Chondrocyte (in vitro differentiated cells): ENCODE results near the gene ITPKB. TPM values are rescaled to one million over a fixed set of nuclear protein-coding genes. Genes with fewer than 3 reads are reported as not detected.
"Not testable (repeated sequence)": the region's sequence is repeated elsewhere in the genome, so short reads cannot be mapped to it uniquely, and the experiment has no call there.

ENCODE experiments used
- DNase-seq: peaks from one replicate; pipeline ENCODE4 v3.0.0; 2021; ENCODE audit warnings: mixed read lengths, low spot score
- H3K27ac Mint-ChIP-seq: one replicate; pipeline ENCODE4 v1.8.0; 2021; ENCODE audit warnings: mild to moderate bottlenecking, moderate library complexity, mixed read lengths; ENCODE audit not compliant: unreplicated experiment
- H3K27me3 Mint-ChIP-seq: 2 replicates; pipeline ENCODE4 v1.8.0; 2021; ENCODE audit warnings: low read depth, mixed read lengths
- H3K36me3 Mint-ChIP-seq: 2 replicates; pipeline ENCODE4 v1.8.0; 2021; ENCODE audit warnings: low read depth, mixed read lengths
- H3K4me1 Mint-ChIP-seq: 2 replicates; pipeline ENCODE4 v1.8.0; 2021; ENCODE audit warnings: low read depth, mild to moderate bottlenecking, mixed read lengths
- H3K4me3 Mint-ChIP-seq: one replicate; pipeline ENCODE4 v1.8.0; 2021; ENCODE audit warnings: mild to moderate bottlenecking, moderate library complexity, mixed read lengths; ENCODE audit not compliant: unreplicated experiment
- H3K9me3 Mint-ChIP-seq: 2 replicates; pipeline ENCODE4 v1.8.0; 2021; ENCODE audit warnings: low read depth, mixed read lengths
- CTCF ChIP-seq: fragments of 200-600 bp; sonication (generic); IDR thresholded peaks from 2 replicates; pipeline ENCODE4 v1.5.0; 2021; ENCODE audit warnings: antibody characterized with exemption, mild to moderate bottlenecking, moderate library complexity
- total RNA-seq: library from RNA; stranded (reverse); gene quantifications from 3 replicates; pipeline ENCODE4 v1.2.1, GENCODE V29; 2021

ITPKB gene
- total RNA-seq, 1 donor from 2014 or later: 13.4 TPM

- no peak for DNase-seq
- Mint-ChIP-seq H3K27ac (no peak overlapping the region), H3K36me3 (no peaks in the 10 kb centered on the region), H3K9me3 (peaks cover 2% of the 10 kb centered on the region), H3K4me3 (no peak overlapping the region), H3K27me3 (peaks cover under 1% of the 10 kb centered on the region), H3K4me1 (peaks cover 16% of the 10 kb centered on the region)
- no peak for TF ChIP-seq CTCF
Measured at GRCh38 chr1:226776975-226777374, 37.9 kb upstream of the ITPKB start.

- no peak for TF ChIP-seq CTCF
- Mint-ChIP-seq H3K4me3 (no peak overlapping the region), H3K27me3 (no peaks in the 10 kb centered on the region), H3K4me1 (peaks cover 16% of the 10 kb centered on the region), H3K36me3 (no peaks in the 10 kb centered on the region), H3K27ac (no peak overlapping the region), H3K9me3 (peaks cover 2% of the 10 kb centered on the region)
- no peak for DNase-seq
Measured at GRCh38 chr1:226776066-226776465, 37.0 kb upstream of the ITPKB start.

GRCh38 chr1:226772446-226773139 is 33.5 kb upstream of the ITPKB start:
- no peaks in the 10 kb centered on the region for H3K27me3 Mint-ChIP-seq
- no peaks in the 10 kb centered on the region for H3K36me3 Mint-ChIP-seq
- no peaks in the 10 kb centered on the region for H3K4me1 Mint-ChIP-seq
- DNase-seq: no peak
- no peak overlapping the region for H3K27ac Mint-ChIP-seq
- no peak for TF ChIP-seq CTCF
- H3K4me3 Mint-ChIP-seq: no peak overlapping the region
- H3K9me3 Mint-ChIP-seq: no peaks in the 10 kb centered on the region

GRCh38 chr1:226767170-226767569 is 28.1 kb upstream of the ITPKB start:
- not testable (repeated sequence) for H3K4me3 Mint-ChIP-seq, DNase-seq, H3K36me3 Mint-ChIP-seq, H3K9me3 Mint-ChIP-seq, H3K27me3 Mint-ChIP-seq, H3K27ac Mint-ChIP-seq
- peaks cover 24% of the 10 kb centered on the region for H3K4me1 Mint-ChIP-seq

GRCh38 chr1:226766565-226766964 is 27.5 kb upstream of the ITPKB start:
- Mint-ChIP-seq H3K4me3 (no peak overlapping the region), H3K27ac (no peak overlapping the region), H3K27me3 (no peaks in the 10 kb centered on the region), H3K9me3 (no peaks in the 10 kb centered on the region), H3K36me3 (no peaks in the 10 kb centered on the region), H3K4me1 (peaks cover 24% of the 10 kb centered on the region)
- no peak for TF ChIP-seq CTCF
- DNase-seq: no peak

- Mint-ChIP-seq H3K36me3 (no peaks in the 10 kb centered on the region), H3K9me3 (no peaks in the 10 kb centered on the region), H3K4me1 (peaks cover 24% of the 10 kb centered on the region), H3K27ac (no peak overlapping the region), H3K27me3 (no peaks in the 10 kb centered on the region), H3K4me3 (no peak overlapping the region)
- DNase-seq: no peak
- TF ChIP-seq CTCF: no peak
Measured at GRCh38 chr1:226764533-226764932, 25.5 kb upstream of the ITPKB start.
